Epithelial cell of proximal tubule (primary cell): Measurements from ENCODE around the gene TSPAN31. TPM values are rescaled to one million over a fixed set of nuclear protein-coding genes. Genes with fewer than 3 reads are reported as not detected.

Experiments
- DNase-seq: peaks from one replicate; pipeline ENCODE4 v3.0.0-alpha.2; 2011; ENCODE audit warnings: low read depth
- H3K4me3 ChIP-seq: 2 replicates; pipeline ENCODE4 v1.5.1; 2011; ENCODE audit warnings: low read depth, mild to moderate bottlenecking, low read length
- total RNA-seq: library from RNA; depleted of rRNA; stranded (reverse); fragments of >200 nt; gene quantifications from 2 replicates; pipeline ENCODE4 v1.2.3, GENCODE V29; 2015
- TF ChIP-seq, protein P1 (sequence below): conservative IDR thresholded peaks from 2 replicates; pipeline ENCODE4 v1.5.1; 2012; ENCODE audit warnings: low read depth, mild to moderate bottlenecking, low read length

Gene TSPAN31
- total RNA-seq, 1 donor from 2014 or later, result 40.4 TPM

DNA sequence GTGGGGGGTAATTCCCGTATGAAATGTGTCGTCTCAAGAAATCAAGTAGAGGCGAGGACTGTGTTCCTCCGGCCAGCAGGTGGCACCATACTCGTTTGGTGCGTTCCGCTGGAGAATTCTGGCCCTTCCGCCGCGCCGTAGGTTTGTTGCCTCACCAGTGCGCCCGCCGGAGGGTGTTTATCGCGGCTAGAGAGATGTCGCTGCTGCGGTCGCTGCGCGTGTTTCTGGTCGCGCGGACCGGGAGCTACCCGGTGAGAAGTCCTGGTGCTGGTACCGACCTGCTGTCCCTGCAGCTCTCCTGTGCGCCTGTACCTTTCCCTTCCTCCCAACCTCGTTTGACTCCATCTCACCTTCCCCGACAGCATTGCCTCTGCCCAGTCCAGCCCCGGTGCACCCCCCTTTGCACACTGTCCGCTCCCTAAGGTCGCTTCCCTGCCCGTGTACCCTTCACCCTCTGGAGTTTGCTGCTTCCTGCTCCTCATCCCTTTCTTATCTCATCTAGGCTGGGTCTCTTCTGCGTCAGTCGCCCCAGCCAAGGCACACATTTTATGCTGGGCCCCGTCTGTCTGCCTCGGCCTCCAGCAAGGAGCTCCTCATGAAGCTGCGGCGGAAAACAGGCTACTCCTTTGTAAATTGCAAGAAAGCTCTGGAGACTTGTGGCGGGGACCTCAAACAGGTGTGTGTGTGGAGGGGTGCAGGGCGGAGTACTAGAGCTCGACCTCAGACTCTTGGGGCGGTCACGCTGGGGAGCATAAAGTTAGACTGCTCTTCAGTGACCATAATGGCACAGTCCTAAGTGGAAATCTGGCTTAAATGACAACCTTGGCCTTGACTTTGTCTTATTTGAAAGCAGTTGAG, 38.0 kb downstream of the TSPAN31 start, which contains the start of gene TSFM:
Gene TSFM, plus strand, starts transcription at position 180 of the 858 bp plus-strand sequence. Its CDS starts 15 bp downstream, at position 195.
- H3K4me3 ChIP-seq, result peak within 1 kb of the TSS; percentile 95
- TF ChIP-seq, protein P1, sequence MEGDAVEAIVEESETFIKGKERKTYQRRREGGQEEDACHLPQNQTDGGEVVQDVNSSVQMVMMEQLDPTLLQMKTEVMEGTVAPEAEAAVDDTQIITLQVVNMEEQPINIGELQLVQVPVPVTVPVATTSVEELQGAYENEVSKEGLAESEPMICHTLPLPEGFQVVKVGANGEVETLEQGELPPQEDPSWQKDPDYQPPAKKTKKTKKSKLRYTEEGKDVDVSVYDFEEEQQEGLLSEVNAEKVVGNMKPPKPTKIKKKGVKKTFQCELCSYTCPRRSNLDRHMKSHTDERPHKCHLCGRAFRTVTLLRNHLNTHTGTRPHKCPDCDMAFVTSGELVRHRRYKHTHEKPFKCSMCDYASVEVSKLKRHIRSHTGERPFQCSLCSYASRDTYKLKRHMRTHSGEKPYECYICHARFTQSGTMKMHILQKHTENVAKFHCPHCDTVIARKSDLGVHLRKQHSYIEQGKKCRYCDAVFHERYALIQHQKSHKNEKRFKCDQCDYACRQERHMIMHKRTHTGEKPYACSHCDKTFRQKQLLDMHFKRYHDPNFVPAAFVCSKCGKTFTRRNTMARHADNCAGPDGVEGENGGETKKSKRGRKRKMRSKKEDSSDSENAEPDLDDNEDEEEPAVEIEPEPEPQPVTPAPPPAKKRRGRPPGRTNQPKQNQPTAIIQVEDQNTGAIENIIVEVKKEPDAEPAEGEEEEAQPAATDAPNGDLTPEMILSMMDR, result peak; percentile 90
- peak; percentile 42 for DNase-seq

DNA sequence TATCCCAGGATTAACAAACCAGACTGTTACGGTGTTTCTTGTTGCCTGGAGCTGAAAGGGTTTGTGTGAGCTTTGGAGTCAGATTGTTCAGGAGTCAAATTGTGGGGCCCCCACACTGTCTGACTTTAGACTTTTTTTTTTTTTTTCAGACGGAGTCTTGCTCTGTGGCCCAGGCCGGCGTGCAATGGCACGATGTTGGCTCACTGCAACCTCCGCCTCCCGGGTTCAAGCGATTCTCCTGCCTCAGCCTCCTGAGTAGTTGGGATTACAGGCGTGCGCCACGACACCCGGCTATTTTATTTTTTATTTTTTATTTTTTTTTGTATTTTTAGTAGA, 38.6 kb downstream of the TSPAN31 start:
- no peak for DNase-seq
- peak overlapping the region; percentile 95 for H3K4me3 ChIP-seq
- TF ChIP-seq, protein P1, result no peak

DNA sequence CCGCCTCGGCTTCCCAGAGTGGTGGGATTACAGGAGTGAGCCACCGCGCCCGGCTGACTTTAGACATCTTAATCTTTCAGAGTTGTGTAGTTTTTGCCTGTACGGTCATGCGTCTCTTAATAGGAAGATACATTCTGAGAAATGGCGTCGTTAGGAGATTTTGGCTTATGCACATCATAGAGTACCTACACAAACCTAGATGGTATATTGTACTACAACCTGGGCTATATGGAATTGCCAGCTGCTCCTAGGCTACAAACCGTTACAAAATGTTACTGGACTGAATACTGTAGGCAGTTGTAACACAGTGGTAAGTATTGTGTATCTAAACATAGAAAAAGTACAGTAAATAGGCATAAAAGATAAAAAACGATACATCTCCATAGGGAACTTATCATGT, 39.0 kb downstream of the TSPAN31 start:
- H3K4me3 ChIP-seq, result no peak overlapping the region
- DNase-seq, result no peak
- TF ChIP-seq, protein P1, result no peak

DNA sequence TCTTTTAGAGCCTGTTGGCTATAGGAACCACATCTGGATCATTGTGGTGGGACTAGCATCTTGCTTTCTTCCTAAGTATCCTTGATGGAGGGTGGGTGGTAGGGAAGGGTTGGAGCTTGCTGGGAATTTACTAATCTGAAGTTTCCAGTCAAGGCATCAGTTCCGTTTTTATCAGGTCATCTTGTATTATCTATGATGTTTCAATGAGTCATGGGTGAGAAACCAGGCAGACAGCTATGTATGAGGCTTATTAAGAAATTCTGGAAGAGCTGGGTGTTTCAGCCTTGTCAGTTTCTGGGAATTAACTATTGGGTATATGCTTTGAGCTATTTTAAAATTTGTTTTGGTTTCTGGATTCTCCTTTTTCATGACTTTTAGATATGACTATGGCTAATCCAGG, 49.1 kb downstream of the TSPAN31 start:
- no peak overlapping the region for H3K4me3 ChIP-seq
- TF ChIP-seq, protein P1, result no peak
- DNase-seq, result no peak

DNA sequence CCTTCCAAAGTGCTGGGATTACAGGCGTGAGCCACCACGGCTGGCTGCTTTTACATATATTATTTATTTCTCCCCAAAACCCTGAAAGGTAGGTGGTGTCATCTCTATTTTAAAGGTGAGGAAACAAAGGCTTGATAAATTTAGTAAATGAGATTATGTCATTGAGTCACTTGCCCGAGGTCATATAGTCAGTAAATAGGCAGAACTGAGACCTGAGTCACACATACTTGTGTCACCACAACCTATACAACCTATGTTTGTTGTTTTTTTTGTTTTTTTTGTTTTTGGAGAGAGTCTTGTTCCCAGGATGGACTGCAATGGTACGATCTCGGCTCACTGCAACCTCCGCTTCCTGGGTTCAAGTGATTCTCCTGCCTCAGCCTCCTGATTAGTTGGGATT, 50.5 kb downstream of the TSPAN31 start:
- TF ChIP-seq, protein P1, result no peak
- H3K4me3 ChIP-seq, result no peak overlapping the region
- no peak for DNase-seq

DNA sequence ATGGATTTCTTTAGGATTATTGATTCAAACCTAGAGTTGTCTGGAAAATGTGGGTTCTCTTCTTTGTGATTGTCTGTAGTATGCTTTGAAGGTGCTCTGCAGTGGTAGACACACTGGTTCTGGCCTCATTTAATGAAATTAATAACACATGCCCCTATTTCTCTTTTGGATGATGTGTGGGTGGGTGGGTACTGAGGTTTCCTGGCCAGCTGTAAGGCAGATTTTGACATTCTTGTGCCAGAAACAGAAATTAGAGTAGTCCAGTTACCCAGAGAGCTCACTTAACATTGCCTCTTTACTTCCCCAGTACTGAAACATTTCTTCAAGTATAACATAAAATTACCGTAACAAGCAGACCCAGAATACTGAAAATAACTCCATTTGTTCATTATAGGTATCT, 52.2 kb downstream of the TSPAN31 start:
- H3K4me3 ChIP-seq, result no peak overlapping the region
- TF ChIP-seq, protein P1, result no peak
- no peak for DNase-seq

DNA sequence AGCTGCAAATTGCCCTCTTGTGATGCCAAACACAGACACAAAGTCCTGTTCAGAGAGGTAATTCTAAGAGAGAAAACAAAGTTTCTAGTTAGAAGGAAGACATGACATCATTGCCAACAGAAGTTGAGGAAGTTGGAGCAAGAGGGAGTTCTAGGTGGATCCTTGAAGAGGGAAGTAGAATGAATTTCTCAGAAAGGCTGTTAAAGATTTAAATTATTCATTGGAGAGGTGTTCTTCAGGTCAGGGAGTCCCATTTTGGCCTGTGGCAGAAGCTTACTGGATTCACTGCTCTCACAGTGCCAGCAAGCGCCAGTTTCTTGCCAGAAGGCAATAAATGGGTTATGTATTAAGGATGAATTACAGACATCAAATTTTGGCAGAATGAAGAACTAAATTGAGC, 53.1 kb downstream of the TSPAN31 start:
- TF ChIP-seq, protein P1, result no peak
- DNase-seq, result no peak
- no peak overlapping the region for H3K4me3 ChIP-seq
